Subcutaneous adipose tissue (tissue), 4 donors: ENCODE data around the gene VARS2. TPM values are rescaled to one million over a fixed set of nuclear protein-coding genes. Genes with fewer than 3 reads are reported as not detected.

ENCODE experiments used
- total RNA-seq, 4 donors: library from RNA; depleted of rRNA; stranded (reverse); fragments of >200 nt; gene quantifications; one replicate each; pipeline ENCODE4 v1.1.0, GENCODE V29; 2016
- TF ChIP-seq, protein P1 (sequence below): fragments of 450-650 bp; IDR thresholded peaks from one replicate; pipeline ENCODE4 v1.5.1; 2016; ENCODE audit warnings: low read depth, mild to moderate bottlenecking, control low read depth, antibody characterized with exemption, moderate library complexity

Gene VARS2
- total RNA-seq, 4 donors from 2014 or later = 9.1 to 40.3 (median 10.8) TPM

DNA sequence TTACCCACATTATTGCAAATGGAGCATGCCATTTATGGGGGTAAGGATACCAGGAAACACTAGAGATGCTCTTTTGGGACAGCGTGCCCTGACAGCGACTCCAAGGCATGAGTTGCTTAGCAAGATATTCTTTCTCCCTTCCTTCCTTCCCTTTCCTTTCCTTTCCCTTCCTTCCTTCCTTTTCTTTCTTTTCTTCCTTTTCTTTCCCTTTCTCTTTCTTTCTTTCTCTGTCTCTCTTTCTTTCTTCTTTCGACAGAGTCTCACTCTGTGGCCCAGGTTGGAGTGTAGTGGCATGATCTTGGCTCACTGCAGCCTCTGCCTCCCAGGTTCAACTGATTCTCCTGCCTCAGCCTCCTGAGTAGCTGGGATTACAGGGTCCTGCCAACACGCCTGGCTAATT, 30.0 kb downstream of the VARS2 start:
- TF ChIP-seq, protein P1, sequence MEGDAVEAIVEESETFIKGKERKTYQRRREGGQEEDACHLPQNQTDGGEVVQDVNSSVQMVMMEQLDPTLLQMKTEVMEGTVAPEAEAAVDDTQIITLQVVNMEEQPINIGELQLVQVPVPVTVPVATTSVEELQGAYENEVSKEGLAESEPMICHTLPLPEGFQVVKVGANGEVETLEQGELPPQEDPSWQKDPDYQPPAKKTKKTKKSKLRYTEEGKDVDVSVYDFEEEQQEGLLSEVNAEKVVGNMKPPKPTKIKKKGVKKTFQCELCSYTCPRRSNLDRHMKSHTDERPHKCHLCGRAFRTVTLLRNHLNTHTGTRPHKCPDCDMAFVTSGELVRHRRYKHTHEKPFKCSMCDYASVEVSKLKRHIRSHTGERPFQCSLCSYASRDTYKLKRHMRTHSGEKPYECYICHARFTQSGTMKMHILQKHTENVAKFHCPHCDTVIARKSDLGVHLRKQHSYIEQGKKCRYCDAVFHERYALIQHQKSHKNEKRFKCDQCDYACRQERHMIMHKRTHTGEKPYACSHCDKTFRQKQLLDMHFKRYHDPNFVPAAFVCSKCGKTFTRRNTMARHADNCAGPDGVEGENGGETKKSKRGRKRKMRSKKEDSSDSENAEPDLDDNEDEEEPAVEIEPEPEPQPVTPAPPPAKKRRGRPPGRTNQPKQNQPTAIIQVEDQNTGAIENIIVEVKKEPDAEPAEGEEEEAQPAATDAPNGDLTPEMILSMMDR = no peak

DNA sequence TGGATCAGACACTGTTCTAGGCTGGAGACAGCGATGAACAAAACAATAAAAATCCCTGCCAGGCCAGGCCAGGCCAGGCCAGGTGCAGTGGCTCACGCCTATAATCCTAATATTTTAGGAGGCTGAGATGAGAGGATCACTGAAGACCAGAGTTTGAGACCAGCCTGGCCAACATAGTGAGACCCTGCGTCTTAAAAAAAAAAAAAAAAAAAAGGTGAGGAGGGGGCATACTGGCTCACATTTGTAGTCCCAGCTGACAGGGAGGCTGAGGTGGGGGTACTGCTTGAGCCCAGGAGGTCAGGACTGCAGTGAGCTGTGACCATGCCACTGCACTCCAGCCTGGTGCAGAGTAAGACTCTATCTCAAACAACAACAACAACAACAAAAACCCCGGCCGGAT, 31.2 kb downstream of the VARS2 start:
- TF ChIP-seq, protein P1 = no peak

DNA sequence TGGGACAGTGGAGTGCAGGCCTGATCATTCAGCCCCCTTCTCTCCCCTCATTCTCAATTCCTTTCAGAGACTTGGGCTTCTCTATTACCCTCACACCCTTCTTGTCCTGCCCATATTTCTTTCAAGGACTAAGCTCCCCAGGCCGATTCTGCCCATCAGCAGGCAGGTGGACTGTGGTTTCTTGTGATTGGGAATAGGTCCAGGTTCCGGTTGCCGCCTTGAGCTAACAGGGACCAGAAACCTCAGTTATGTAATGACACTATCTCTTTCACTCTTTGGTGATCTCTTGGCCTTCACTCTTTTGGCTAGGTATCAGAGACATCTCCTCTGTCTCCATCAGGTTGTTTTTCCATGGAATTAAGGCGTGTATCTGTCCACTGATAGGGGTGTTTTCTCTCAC, 33.2 kb downstream of the VARS2 start:
- TF ChIP-seq, protein P1 = no peak

DNA sequence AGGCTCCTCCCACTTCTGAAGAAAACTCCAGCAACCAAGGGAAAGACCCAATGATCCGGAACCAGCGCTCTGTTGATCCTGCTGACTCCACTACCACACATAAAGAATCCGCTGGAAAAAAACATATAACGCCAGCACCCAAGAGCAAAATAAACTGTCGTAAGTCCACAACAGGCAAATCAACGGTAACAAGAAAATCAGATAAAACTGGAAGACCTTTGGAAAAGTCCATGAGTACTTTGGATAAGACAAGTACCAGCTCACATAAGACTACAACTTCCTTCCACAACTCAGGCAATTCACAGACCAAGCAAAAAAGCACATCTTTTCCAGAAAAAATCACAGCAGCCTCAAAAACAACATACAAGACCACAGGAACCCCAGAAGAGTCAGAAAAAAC, 34.8 kb downstream of the VARS2 start:
- TF ChIP-seq, protein P1 = no peak

DNA sequence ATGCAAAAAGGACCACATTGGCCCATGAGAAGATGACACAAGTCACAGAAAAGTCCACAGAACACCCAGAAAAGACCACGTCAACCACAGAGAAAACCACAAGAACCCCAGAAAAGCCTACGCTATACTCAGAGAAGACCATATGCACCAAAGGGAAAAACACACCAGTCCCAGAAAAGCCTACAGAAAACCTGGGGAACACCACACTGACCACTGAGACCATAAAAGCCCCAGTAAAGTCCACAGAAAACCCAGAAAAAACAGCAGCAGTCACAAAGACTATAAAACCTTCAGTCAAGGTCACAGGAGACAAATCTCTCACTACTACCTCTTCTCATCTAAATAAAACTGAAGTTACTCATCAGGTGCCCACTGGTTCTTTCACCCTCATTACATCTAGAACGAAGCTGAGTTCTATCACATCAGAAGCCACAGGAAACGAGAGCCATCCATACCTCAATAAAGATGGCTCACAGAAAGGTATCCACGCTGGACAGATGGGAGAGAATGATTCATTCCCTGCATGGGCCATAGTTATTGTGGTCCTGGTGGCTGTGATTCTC, 38.0 kb downstream of the VARS2 start:
- TF ChIP-seq, protein P1 = no peak

DNA sequence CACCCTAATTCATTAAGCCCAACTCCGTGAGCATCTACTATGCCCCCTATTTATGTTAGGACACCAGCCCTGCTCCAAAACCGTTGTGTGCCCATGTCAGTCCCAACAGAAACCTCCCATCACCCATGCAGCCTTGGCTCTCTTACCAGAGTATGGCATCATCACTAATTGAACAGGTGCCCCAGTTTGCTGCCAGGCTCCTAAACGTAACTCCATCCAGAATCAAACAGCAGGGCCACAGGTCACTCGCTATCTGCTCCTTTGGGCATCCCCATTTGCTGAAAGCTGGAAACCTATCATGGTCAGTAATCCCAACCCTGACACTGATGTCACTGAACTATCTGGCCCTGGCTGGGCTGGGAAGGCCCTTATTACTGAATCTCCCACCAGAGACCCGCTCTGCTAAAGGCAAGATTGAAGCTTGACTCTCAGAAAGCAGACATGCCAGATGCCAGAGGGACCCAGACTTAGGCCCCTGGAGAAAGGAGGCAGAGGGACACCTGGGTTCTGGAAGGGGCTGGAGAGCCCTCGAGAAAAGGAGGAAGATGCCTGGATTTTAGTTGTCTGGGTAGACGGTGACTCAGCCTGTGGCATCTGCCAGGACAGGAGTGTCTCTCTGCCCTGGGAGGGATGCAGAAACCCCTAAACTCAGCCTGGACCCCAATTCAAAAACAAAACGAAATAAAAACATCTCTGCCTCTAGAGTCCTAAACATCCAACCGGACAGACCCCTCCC, 40.8 kb downstream of the VARS2 start:
- TF ChIP-seq, protein P1 = no peak

DNA sequence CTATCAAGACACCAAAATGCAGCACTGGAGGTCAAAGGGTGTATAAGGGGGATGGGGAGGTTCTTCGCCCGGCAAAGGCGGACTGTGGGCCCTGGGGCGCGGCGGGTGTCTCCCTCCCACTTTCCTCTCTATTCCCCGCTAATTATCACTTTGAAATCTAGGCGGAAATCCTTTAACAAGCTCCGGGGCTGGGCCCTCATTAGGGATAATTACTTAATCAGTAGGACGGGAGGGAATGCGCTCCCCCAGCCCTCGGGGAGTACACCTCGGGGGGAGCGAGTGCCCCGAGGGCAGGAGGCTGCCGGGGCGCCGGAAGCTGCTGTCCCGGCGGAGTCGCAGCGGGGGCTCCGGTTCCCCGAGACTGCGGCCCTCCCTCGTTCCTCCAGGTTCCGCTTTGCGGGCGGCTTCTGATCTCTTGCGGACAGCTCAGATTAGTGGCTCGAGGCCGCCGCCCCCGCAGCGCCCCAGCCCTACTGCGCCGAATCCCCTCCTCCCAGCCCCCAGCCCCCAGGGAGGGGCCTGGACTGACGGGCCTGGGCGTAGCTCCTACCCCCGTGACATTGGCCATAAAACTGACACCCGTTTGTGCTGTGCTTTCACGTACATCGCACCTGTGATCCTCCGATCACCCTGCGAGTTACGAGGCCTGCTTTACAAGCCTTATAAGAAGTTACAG, 41.5 kb downstream of the VARS2 start:
- TF ChIP-seq, protein P1 = no peak
